HG02840 (cell line): ENCODE data around the gene TMCO4.

ENCODE experiments used
- ATAC-seq: cut with Tn5 transposase; IDR thresholded peaks from one replicate; pipeline ENCODE4 v1.9.1; 2021; ENCODE audit warnings: mild to moderate bottlenecking, moderate library complexity, moderate number of reproducible peaks; ENCODE audit not compliant: unreplicated experiment, low FRiP score

The TMCO4 gene

DNA sequence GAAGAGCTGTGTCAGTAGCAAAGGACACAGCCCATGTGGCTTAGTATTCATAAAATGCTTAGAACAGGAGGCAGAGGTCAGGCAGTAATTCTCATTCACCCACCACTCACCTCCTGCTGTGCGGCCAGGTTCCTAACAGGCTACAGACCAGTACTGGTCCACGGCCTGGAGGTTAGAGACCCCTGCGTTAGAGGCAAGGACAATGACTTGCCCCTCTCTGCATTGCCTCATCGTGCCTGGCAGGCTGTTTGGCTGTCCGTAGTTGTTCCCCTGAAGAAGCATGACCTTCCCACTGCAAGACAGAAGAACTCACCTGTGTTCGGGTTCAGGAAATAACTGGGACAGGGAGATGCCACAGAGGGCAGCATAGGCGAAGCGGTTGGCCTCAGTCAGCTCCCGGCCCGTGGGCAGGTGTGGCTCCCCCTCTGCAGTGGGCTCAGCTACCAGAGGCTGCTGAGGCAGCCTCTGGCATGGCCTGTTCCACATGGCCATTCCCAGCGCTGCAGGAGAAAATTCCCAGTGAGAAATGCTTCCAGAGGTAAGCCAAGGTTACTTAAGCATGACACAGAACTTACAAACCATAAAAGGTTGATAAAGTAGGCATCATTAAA, 19.3 kb downstream of the TMCO4 start:
- ATAC-seq, result no peak

- ATAC-seq, result no peak
These were observed 22.8 kb downstream of the TMCO4 start for GRCh38 chr1:19776933-19777332.

GRCh38 chr1:19776287-19776686, 23.4 kb downstream of the TMCO4 start:
- no peak for ATAC-seq

DNA sequence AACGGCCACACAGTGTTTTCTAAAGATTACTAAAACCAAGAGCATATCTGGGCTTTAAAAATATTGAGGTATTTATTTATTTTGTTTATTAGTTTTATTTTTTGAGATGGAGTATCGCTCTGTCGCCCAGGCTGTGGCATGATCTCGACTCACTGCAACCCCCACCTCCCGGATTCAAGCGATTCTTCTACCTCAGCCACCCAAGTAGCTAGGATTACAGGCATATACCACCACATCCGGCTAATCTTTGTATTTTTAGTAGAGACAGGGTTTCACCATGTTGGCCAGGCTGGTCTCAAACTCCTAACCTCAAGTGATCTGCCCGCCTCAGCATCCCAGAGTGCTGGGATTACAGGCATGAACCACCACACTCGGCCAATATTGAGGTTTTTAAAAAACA, 23.9 kb downstream of the TMCO4 start:
- no peak for ATAC-seq

- ATAC-seq, result no peak
These were observed 24.4 kb downstream of the TMCO4 start for GRCh38 chr1:19775317-19775716.

DNA sequence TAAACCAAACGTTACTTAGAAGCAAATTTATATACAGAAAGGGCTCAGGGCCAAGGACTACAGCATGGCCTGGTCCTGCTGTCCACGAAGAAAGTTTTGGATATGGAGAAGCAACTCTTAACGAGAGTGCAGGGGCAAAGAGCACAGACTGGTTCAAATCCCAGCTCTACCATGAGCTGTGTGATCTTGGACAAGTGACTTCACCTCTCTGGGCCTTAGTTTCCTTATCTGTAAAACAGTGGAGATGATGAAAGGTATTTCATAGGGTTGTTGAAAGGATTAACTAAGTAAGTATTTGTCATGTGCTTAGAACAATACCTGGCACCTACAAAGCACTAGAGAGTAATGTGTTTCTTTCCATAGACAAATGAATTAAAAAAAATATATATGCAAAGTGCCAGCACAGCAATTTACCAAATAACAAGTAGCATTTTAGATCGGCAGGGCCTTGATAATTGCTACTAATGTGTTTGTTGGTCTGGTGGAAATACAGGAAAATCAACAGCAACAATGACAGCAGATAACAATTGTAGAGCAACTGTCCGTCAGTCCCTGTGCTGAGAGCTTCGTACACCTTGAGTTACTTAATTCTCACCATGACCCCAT, 25.4 kb downstream of the TMCO4 start:
- ATAC-seq, result no peak

- ATAC-seq, result no peak
These were observed 26.2 kb downstream of the TMCO4 start for GRCh38 chr1:19773485-19773884.

GRCh38 chr1:19772053-19772452, 27.7 kb downstream of the TMCO4 start:
- ATAC-seq, result no peak

- ATAC-seq, result no peak
These were observed 28.4 kb downstream of the TMCO4 start for GRCh38 chr1:19771350-19771749.

GRCh38 chr1:19770436-19771190, 29.1 kb downstream of the TMCO4 start:
- ATAC-seq, result no peak

- ATAC-seq, result no peak
These were observed 30.3 kb downstream of the TMCO4 start for GRCh38 chr1:19769211-19769932.

- ATAC-seq, result no peak
These were observed 31.1 kb downstream of the TMCO4 start for GRCh38 chr1:19768353-19769210.

DNA sequence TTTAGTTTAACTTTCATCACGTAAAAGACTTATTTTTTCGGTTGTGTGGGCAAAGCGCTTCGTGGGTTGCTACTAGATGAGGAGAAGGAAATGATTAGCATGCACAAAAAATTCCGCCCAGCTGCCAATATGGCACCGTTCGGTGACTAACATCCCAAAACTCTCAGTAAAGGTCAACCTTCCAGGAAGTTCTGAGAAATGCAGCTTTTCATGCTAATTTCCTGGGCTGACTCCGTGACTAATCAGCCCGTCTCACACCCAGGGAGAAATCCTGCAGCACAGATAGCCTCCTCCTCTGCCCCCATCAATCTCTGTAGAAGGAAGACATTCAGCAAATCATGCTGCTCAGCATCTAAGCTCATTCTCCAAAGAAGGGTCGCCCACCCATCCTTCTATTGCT, 34.1 kb downstream of the TMCO4 start:
- ATAC-seq, result no peak

DNA sequence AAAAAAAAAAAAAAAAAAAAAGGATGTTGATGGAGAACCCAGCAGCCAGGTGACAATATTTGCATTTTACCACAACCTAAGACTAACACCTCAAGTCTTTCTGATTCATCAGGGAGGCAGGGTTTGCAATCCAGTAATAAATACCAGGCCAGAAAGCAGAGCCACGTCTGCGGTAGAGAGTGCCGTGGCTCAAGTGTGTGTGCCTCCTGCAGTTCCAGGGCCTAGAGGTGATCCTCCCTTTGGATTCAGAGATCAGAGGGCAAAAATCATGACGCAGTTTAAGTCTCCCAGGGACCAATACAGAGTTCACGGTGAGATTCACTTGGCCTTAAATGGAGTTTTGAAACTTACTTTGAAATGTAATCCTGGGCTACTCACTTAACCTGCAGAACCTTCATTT, 34.9 kb downstream of the TMCO4 start:
- ATAC-seq, result no peak

GRCh38 chr1:19762175-19762779, 37.4 kb downstream of the TMCO4 start:
- no peak for ATAC-seq

DNA sequence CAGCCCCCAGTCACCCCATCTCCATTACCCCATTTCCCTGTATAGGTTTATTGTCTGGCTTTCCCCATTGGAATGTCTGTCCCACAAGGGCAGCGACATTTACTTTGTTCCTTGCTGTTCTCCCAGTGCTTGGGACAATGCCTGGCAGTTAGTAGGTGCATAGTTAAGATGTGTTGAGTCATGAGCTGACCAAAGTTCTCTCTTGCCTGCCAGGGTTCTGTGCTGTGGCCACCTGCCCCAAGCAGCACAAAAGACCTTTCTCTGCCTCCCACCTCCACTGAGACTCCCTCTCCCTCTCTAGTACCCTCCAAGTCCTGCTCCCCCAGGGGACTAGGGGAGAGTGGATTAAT, 40.0 kb downstream of the TMCO4 start:
- ATAC-seq, result no peak

DNA sequence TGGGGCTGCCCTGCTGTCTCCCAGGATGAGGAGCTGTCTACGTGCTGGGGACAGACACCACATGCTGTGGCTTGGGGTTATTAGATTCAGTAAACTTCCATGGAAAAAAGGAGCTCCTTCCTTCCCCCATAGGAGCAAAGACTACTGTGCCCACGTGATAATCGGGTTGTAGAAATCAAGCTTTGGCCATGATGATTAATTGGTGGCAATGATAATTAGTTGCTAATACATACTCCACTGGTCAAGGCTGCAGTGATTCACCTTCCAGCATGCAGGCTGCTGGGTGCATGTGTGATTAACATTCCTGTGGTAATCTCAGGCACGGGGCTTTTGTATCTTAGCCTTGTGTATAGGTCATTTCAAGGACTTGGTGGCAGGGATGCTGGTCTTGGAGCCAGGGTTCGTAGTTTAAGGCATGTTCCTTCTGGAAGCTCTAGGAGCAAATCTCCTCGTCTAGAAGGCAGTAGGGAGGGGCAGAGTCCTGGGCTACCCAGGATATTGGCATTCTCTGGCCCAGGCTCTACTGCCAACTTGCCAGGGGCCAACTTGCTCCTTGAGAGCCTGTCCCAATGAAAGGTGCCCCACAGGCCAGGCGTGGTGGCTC, 41.4 kb downstream of the TMCO4 start:
- no peak for ATAC-seq

DNA sequence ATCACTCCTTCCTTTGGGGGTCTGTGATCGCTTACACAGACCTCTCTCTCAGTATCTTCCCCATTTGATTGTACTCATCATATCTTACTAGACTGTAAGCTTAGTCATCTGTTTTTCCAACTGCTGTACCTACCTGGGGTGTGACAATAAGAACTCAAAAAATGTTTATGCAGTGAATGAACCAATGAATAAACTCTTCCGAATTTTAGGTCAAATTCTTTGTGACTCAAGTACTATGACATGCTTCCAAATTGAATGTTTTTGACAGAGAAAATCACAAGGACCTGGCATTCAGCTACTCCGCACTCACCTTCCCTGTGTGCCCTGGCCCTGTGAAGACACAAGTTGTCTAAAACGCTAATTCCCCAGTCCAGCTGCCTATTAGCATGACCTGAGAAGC, 42.1 kb downstream of the TMCO4 start:
- no peak for ATAC-seq

DNA sequence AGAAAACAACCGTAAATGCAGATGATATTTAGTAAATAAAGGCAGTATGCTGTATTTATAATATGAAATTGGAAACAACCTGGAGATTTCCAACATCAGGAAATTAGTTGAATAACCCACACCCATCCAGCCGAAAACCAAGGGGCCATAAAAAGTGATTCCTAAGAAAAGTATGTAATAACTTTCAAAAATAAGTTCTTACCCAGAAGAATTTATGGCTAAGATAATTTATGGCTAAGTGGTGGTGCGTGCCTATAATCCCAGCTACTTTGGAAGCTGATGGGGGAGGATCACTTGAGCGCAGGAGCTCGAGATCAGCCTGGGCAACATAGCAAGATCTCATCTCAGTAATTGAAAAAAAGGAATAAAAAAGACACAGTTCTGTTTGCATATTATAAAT, 43.2 kb downstream of the TMCO4 start:
- no peak for ATAC-seq

- no peak for ATAC-seq
These were observed 45.2 kb downstream of the TMCO4 start for GRCh38 chr1:19754482-19754881.
